HG03039 (cell line): ENCODE results near the gene TIE1.
A peak's percentile ranks its signal among the peaks of the same experiment; 100 is the strongest.

Source experiments
- ATAC-seq: cut with Tn5 transposase; IDR thresholded peaks from one replicate; pipeline ENCODE4 v1.9.1; 2021; ENCODE audit warnings: mild to moderate bottlenecking, moderate library complexity; ENCODE audit not compliant: unreplicated experiment

Gene TIE1

GRCh38 chr1:43334453-43335205 lies 33.8 kb downstream of the TIE1 start:
- no peak for ATAC-seq

- ATAC-seq, result no peak
Measured at GRCh38 chr1:43337588-43337987, 36.8 kb downstream of the TIE1 start, which contains the start of gene MPL. Gene MPL, plus strand, starts transcription at chr1:43337818. Its CDS starts 31 bp downstream, at chr1:43337849.

- no peak for ATAC-seq
Measured at GRCh38 chr1:43338001-43338400, 37.2 kb downstream of the TIE1 start.

GRCh38 chr1:43339584-43340232 lies 38.9 kb downstream of the TIE1 start:
- ATAC-seq, result no peak

- no peak for ATAC-seq
Measured at GRCh38 chr1:43340559-43340958, 39.8 kb downstream of the TIE1 start.

GRCh38 chr1:43344267-43344850 lies 43.6 kb downstream of the TIE1 start:
- ATAC-seq, result no peak

- ATAC-seq, result no peak
Measured at GRCh38 chr1:43345120-43345519, 44.3 kb downstream of the TIE1 start.

GRCh38 chr1:43346636-43347035 lies 45.9 kb downstream of the TIE1 start:
- no peak for ATAC-seq

- ATAC-seq, result no peak
Measured at GRCh38 chr1:43348343-43348808, 47.6 kb downstream of the TIE1 start.

GRCh38 chr1:43348809-43349593 lies 48.2 kb downstream of the TIE1 start:
- no peak for ATAC-seq

GRCh38 chr1:43349594-43350306 lies 49.0 kb downstream of the TIE1 start:
- ATAC-seq, result no peak

- ATAC-seq, result no peak
Measured at GRCh38 chr1:43350976-43351375, 50.2 kb downstream of the TIE1 start.

- ATAC-seq, result no peak
Measured at GRCh38 chr1:43351421-43352350, 50.9 kb downstream of the TIE1 start.

- no peak for ATAC-seq
Measured at GRCh38 chr1:43352351-43352705, 51.5 kb downstream of the TIE1 start.

- no peak for ATAC-seq
Measured at GRCh38 chr1:43352881-43353280, 52.1 kb downstream of the TIE1 start.

GRCh38 chr1:43354471-43354870 lies 53.7 kb downstream of the TIE1 start:
- ATAC-seq, result no peak

GRCh38 chr1:43354936-43355335 lies 54.2 kb downstream of the TIE1 start:
- no peak for ATAC-seq

GRCh38 chr1:43357251-43357650 lies 56.5 kb downstream of the TIE1 start:
- ATAC-seq, result no peak

GRCh38 chr1:43358121-43358745 lies 57.5 kb downstream of the TIE1 start:
- ATAC-seq, result peak; percentile 1
